ENCODE measurements around the gene TMBIM1. TPM values are rescaled to one million over a fixed set of nuclear protein-coding genes. Genes with fewer than 3 reads are reported as not detected.

The TMBIM1 gene
- total and polyA plus RNA-seq, 4 donors = 100 to 294 (median 212) TPM

- ATAC-seq (ENCODE audit: low FRiP score) (no peak), DNase-seq (no peak)
- no peaks in the 10 kb centered on the region for H3K4me1 ChIP-seq (ENCODE audit: control insufficient read depth in 1 of 2, insufficient read depth in 2 of 2, low read length in 2 of 2)
- no peaks in the 10 kb centered on the region for H3K9me3 ChIP-seq (ENCODE audit: control insufficient read depth, low read length)
- 71 to 74% methylated on average over 8 of the region's 8 CpGs for WGBS, 2 donors
- no peaks in the 10 kb centered on the region for H3K27me3 ChIP-seq (ENCODE audit: control insufficient read depth in 1 of 2, insufficient read depth in 2 of 2, low read length in 1 of 2)
- H3K27ac ChIP-seq (ENCODE audit: low read depth in 1 of 2, low read length in 2 of 2) = no peak overlapping the region
- no peaks in the 10 kb centered on the region for H3K36me3 ChIP-seq (ENCODE audit: control insufficient read depth in 1 of 2, insufficient read depth in 2 of 2, low read length in 1 of 2)
- H3K4me3 ChIP-seq (ENCODE audit: low read length in 2 of 2) = no peak overlapping the region
- intact Hi-C loops (cut with DNase I) = no loop called here
These were observed 37.7 kb upstream of the TMBIM1 start for GRCh38 chr2:218329826-218330593.

GRCh38 chr2:218329027-218329825 lies 36.9 kb upstream of the TMBIM1 start:
- no peaks in the 10 kb centered on the region for H3K9me3 ChIP-seq (ENCODE audit: control insufficient read depth, low read length)
- no peak overlapping the region for H3K27ac ChIP-seq (ENCODE audit: low read depth in 1 of 2, low read length in 2 of 2)
- no peaks in the 10 kb centered on the region for H3K27me3 ChIP-seq (ENCODE audit: control insufficient read depth in 1 of 2, insufficient read depth in 2 of 2, low read length in 1 of 2)
- ATAC-seq (ENCODE audit: low FRiP score) (no peak), DNase-seq (peak in 1 of 2 donors; percentile 42)
- H3K4me1 ChIP-seq (ENCODE audit: control insufficient read depth in 1 of 2, insufficient read depth in 2 of 2, low read length in 2 of 2) = no peaks in the 10 kb centered on the region
- WGBS, 2 donors = 74 to 87% methylated on average over 18 of the region's 18 CpGs
- no peaks in the 10 kb centered on the region for H3K36me3 ChIP-seq (ENCODE audit: control insufficient read depth in 1 of 2, insufficient read depth in 2 of 2, low read length in 1 of 2)
- H3K4me3 ChIP-seq (ENCODE audit: low read length in 2 of 2) = no peak overlapping the region
- intact Hi-C loops (cut with DNase I) = no loop called here

- 95 to 98% methylated on average over 2 of the region's 2 CpGs for WGBS, 2 donors
These were observed 36.0 kb upstream of the TMBIM1 start for GRCh38 chr2:218328294-218328693.

GRCh38 chr2:218327451-218328210 lies 35.3 kb upstream of the TMBIM1 start:
- no peaks in the 10 kb centered on the region for H3K4me1 ChIP-seq (ENCODE audit: control insufficient read depth in 1 of 2, insufficient read depth in 2 of 2, low read length in 2 of 2)
- intact Hi-C loops (cut with DNase I) = no loop called here

More at GRCh38 chr2:218328294-218328693, 36.0 kb upstream of the TMBIM1 start:
- no peak overlapping the region for H3K4me3 ChIP-seq (ENCODE audit: low read length in 2 of 2)
- no peak overlapping the region for H3K27ac ChIP-seq (ENCODE audit: low read depth in 1 of 2, low read length in 2 of 2)
- DNase-seq (no peak), ATAC-seq (ENCODE audit: low FRiP score) (no peak)
- no peaks in the 10 kb centered on the region for H3K4me1 ChIP-seq (ENCODE audit: control insufficient read depth in 1 of 2, insufficient read depth in 2 of 2, low read length in 2 of 2)
- H3K27me3 ChIP-seq (ENCODE audit: control insufficient read depth in 1 of 2, insufficient read depth in 2 of 2, low read length in 1 of 2) = no peaks in the 10 kb centered on the region
- no peaks in the 10 kb centered on the region for H3K9me3 ChIP-seq (ENCODE audit: control insufficient read depth, low read length)
- intact Hi-C loops (cut with DNase I) = no loop called here
- H3K36me3 ChIP-seq (ENCODE audit: control insufficient read depth in 1 of 2, insufficient read depth in 2 of 2, low read length in 1 of 2) = no peaks in the 10 kb centered on the region

GRCh38 chr2:218326315-218326714 lies 34.0 kb upstream of the TMBIM1 start:
- Histone ChIP-seq H3K9me3 (ENCODE audit: control insufficient read depth, low read length) (no peaks in the 10 kb centered on the region), H3K4me3 (ENCODE audit: low read length in 2 of 2) (no peak overlapping the region), H3K4me1 (ENCODE audit: control insufficient read depth in 1 of 2, insufficient read depth in 2 of 2, low read length in 2 of 2) (no peaks in the 10 kb centered on the region), H3K36me3 (ENCODE audit: control insufficient read depth in 1 of 2, insufficient read depth in 2 of 2, low read length in 1 of 2) (no peaks in the 10 kb centered on the region), H3K27ac (ENCODE audit: low read depth in 1 of 2, low read length in 2 of 2) (no peak overlapping the region), H3K27me3 (ENCODE audit: control insufficient read depth in 1 of 2, insufficient read depth in 2 of 2, low read length in 1 of 2) (no peaks in the 10 kb centered on the region)
- WGBS, 2 donors = 78 to 83% methylated on average over 2 of the region's 2 CpGs
- DNase-seq (no peak), ATAC-seq (ENCODE audit: low FRiP score) (no peak)
- intact Hi-C loops (cut with DNase I) = no loop called here

More at GRCh38 chr2:218327451-218328210, 35.3 kb upstream of the TMBIM1 start:
- WGBS, 2 donors = 34 to 57% methylated on average over 11 of the region's 11 CpGs
- DNase-seq (peak in 1 of 2 donors; percentile 24), ATAC-seq (ENCODE audit: low FRiP score) (no peak)
- Histone ChIP-seq H3K4me3 (ENCODE audit: low read length in 2 of 2) (no peak overlapping the region), H3K27me3 (ENCODE audit: control insufficient read depth in 1 of 2, insufficient read depth in 2 of 2, low read length in 1 of 2) (no peaks in the 10 kb centered on the region), H3K27ac (ENCODE audit: low read depth in 1 of 2, low read length in 2 of 2) (no peak overlapping the region), H3K36me3 (ENCODE audit: control insufficient read depth in 1 of 2, insufficient read depth in 2 of 2, low read length in 1 of 2) (no peaks in the 10 kb centered on the region), H3K9me3 (ENCODE audit: control insufficient read depth, low read length) (no peaks in the 10 kb centered on the region)

GRCh38 chr2:218325566-218326160 lies 33.4 kb upstream of the TMBIM1 start:
- intact Hi-C loops (cut with DNase I) = no loop called here
- WGBS, 2 donors = 56 to 67% methylated on average over 4 of the region's 4 CpGs

GRCh38 chr2:218323526-218324472 lies 31.5 kb upstream of the TMBIM1 start:
- Histone ChIP-seq H3K27ac (ENCODE audit: low read depth in 1 of 2, low read length in 2 of 2) (no peak overlapping the region), H3K4me3 (ENCODE audit: low read length in 2 of 2) (peak overlapping the region; percentile 64 to 70), H3K36me3 (ENCODE audit: control insufficient read depth in 1 of 2, insufficient read depth in 2 of 2, low read length in 1 of 2) (no peaks in the 10 kb centered on the region), H3K9me3 (ENCODE audit: control insufficient read depth, low read length) (no peaks in the 10 kb centered on the region), H3K27me3 (ENCODE audit: control insufficient read depth in 1 of 2, insufficient read depth in 2 of 2, low read length in 1 of 2) (no peaks in the 10 kb centered on the region), H3K4me1 (ENCODE audit: control insufficient read depth in 1 of 2, insufficient read depth in 2 of 2, low read length in 2 of 2) (no peaks in the 10 kb centered on the region)
- 6 to 7% methylated on average over 23 to 24 of the region's 24 CpGs for WGBS, 2 donors
- intact Hi-C loops (cut with DNase I) = no loop called here
- ATAC-seq (ENCODE audit: low FRiP score) (peak; percentile 27), DNase-seq (peak in 1 of 2 donors; percentile 78)

More at GRCh38 chr2:218325566-218326160, 33.4 kb upstream of the TMBIM1 start:
- Histone ChIP-seq H3K9me3 (ENCODE audit: control insufficient read depth, low read length) (no peaks in the 10 kb centered on the region), H3K27me3 (ENCODE audit: control insufficient read depth in 1 of 2, insufficient read depth in 2 of 2, low read length in 1 of 2) (no peaks in the 10 kb centered on the region), H3K4me1 (ENCODE audit: control insufficient read depth in 1 of 2, insufficient read depth in 2 of 2, low read length in 2 of 2) (no peaks in the 10 kb centered on the region), H3K27ac (ENCODE audit: low read depth in 1 of 2, low read length in 2 of 2) (no peak overlapping the region), H3K4me3 (ENCODE audit: low read length in 2 of 2) (no peak overlapping the region), H3K36me3 (ENCODE audit: control insufficient read depth in 1 of 2, insufficient read depth in 2 of 2, low read length in 1 of 2) (no peaks in the 10 kb centered on the region)
- no peak for ATAC-seq (ENCODE audit: low FRiP score)
- no peak for DNase-seq
